ENCODE data around the gene OCLN. TPM values are rescaled to one million over a fixed set of nuclear protein-coding genes. Genes with fewer than 3 reads are reported as not detected.
A peak's percentile ranks its signal among the peaks of the same experiment; 100 is the strongest.
"Not testable (repeated sequence)": the region's sequence is repeated elsewhere in the genome, so short reads cannot be mapped to it uniquely, and the experiment has no call there.

The OCLN gene
- total RNA-seq, 6 donors from 2014 or later: 66.4 to 277 (median 109) TPM

GRCh38 chr5:69528035-69528434 is 35.4 kb downstream of the OCLN start:
- 62 to 68% methylated on average over 5 of the region's 5 CpGs for WGBS, 2 donors
- peak in 1 of 2 donors; percentile 56 for ATAC-seq (ENCODE audit: low FRiP score in 2 of 2)

GRCh38 chr5:69528609-69529008 is 36.0 kb downstream of the OCLN start:
- peak overlapping the region in 2 of 4 donors; percentile 0 to 15 for H3K27ac ChIP-seq
- no peak for DNase-seq
- no peak for TF ChIP-seq POLR2AphosphoS5 (IDR thresholded peaks at IDR 0.05)
- TF ChIP-seq CTCF (IDR thresholded peaks at IDR 0.05): no peak
- no peak for TF ChIP-seq POLR2A (IDR thresholded peaks at IDR 0.05)
- no peak for TF ChIP-seq EP300 (IDR thresholded peaks at IDR 0.05)

More at GRCh38 chr5:69528035-69528434, 35.4 kb downstream of the OCLN start:
- H3K4me3 ChIP-seq: no peak overlapping the region
- peak overlapping the region in 3 of 4 donors; percentile 15 to 65 (median 31) for H3K27ac ChIP-seq
- H3K4me1 ChIP-seq: peaks cover 13 to 46% (median 15%) of the 10 kb centered on the region in 4 donors
- TF ChIP-seq POLR2AphosphoS5 (IDR thresholded peaks at IDR 0.05) (no peak), CTCF (IDR thresholded peaks at IDR 0.05) (no peak), EP300 (IDR thresholded peaks at IDR 0.05) (peak in 1 of 4 donors; percentile 45), POLR2A (IDR thresholded peaks at IDR 0.05) (no peak)
- DNase-seq: no peak
- H3K36me3 ChIP-seq: peaks cover 0 to 8% (median 0%) of the 10 kb centered on the region in 4 donors
- H3K9me3 ChIP-seq: no peaks in the 10 kb centered on the region
- no peaks in the 10 kb centered on the region for H3K27me3 ChIP-seq

DNA sequence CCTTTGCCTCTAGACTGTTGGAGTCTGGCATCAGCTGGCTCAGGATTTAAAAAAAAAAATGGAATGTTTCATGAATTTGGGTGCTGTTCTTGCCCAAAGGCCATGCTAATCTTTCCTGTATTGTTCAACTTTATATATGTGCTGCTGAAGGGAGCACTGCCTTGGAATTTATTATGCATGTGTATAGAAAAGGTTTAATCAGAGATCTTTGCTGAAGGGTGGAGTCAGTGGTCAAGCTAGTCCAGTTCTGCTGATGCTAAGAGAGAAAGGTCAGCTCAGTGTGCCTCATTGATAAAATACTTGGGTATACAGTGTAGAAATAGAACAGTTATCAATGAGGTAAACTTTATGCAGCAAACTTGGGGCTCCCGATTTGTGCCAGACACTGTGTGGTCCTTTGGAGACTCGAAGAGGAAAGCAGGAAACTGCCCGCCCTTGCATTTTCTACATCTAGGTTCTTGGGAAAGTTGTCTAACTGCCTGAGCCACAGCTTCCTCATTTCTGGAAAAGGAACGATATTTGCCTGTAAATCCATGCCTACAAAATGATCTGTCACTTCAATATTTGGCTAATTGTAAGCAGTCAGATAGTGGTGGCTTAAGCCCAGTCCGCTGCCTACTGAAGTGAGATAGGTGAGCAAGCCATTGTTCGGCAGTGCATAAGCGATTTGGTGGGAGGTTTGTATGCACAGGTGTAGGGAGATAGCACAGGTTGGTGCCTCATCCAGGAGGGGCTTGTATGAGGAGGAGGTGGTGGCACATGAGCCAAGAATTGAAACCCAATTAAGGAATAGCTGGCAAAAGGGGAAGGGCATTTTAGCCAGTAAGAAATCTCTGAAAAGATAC is 38.2 kb downstream of the OCLN start:
- ATAC-seq (ENCODE audit: low FRiP score in 2 of 2) (no peak), DNase-seq (no peak)
- 43 to 55% methylated on average over 7 of the region's 7 CpGs for WGBS, 2 donors
- H3K9me3 ChIP-seq: no peaks in the 10 kb centered on the region
- H3K4me1 ChIP-seq: peaks cover 13 to 46% (median 15%) of the 10 kb centered on the region in 4 donors
- H3K27me3 ChIP-seq: no peaks in the 10 kb centered on the region
- H3K27ac ChIP-seq: peak overlapping the region in 3 of 4 donors; percentile 55 to 72 (median 69)
- peaks cover 0 to 5% (median 0%) of the 10 kb centered on the region in 4 donors for H3K36me3 ChIP-seq
- no peak for TF ChIP-seq POLR2AphosphoS5 (IDR thresholded peaks at IDR 0.05)
- TF ChIP-seq CTCF (IDR thresholded peaks at IDR 0.05): no peak
- no peak for TF ChIP-seq POLR2A (IDR thresholded peaks at IDR 0.05)
- TF ChIP-seq EP300 (IDR thresholded peaks at IDR 0.05): no peak
- no peak overlapping the region for H3K4me3 ChIP-seq

More at GRCh38 chr5:69528609-69529008, 36.0 kb downstream of the OCLN start:
- H3K27me3 ChIP-seq: no peaks in the 10 kb centered on the region
- H3K36me3 ChIP-seq: peaks cover 0 to 8% (median 0%) of the 10 kb centered on the region in 4 donors
- WGBS, 2 donors: 88 to 90% methylated on average over 4 of the region's 4 CpGs
- H3K9me3 ChIP-seq: no peaks in the 10 kb centered on the region
- peaks cover 13 to 46% (median 15%) of the 10 kb centered on the region in 4 donors for H3K4me1 ChIP-seq
- H3K4me3 ChIP-seq: no peak overlapping the region
- ATAC-seq (ENCODE audit: low FRiP score in 2 of 2): no peak

DNA sequence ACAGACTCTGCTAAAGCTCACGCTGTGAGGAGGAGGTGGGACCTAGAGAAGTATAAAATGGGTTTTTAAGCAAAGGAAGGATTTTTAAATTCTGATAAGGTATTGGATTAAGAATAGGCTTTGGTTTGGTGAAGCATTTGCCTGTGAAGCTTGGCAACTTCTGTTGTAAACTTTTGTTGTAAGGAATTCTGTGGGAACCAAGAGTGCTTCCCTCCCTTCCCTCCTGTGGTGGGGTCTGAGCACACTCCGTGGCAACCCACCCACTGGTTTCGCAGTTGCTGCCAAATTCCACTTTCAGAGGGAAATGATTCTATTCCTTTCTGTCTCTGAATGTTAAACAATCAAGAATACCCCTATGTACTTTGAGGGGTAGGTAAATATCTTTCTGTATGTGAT is 38.8 kb downstream of the OCLN start:
- no peak for DNase-seq
- Histone ChIP-seq H3K36me3 (peaks cover 0 to 4% (median 0%) of the 10 kb centered on the region in 4 donors), H3K27me3 (no peaks in the 10 kb centered on the region), H3K9me3 (no peaks in the 10 kb centered on the region), H3K4me1 (peaks cover 13 to 46% (median 15%) of the 10 kb centered on the region in 4 donors), H3K4me3 (no peak overlapping the region), H3K27ac (peak overlapping the region in 3 of 4 donors; percentile 55 to 72 (median 69))
- no peak for ATAC-seq (ENCODE audit: low FRiP score in 2 of 2)
- TF ChIP-seq CTCF (IDR thresholded peaks at IDR 0.05) (no peak), POLR2AphosphoS5 (IDR thresholded peaks at IDR 0.05) (no peak), EP300 (IDR thresholded peaks at IDR 0.05) (no peak), POLR2A (IDR thresholded peaks at IDR 0.05) (no peak)
- 29 to 37% methylated on average over 3 of the region's 3 CpGs for WGBS, 2 donors

- not testable (repeated sequence) for H3K9me3 ChIP-seq; H3K4me1 ChIP-seq; H3K27ac ChIP-seq; H3K4me3 ChIP-seq; H3K36me3 ChIP-seq; H3K27me3 ChIP-seq; ATAC-seq (ENCODE audit: low FRiP score in 2 of 2); DNase-seq
- WGBS, 2 donors: 79 to 91% methylated on average over 2 to 3 of the region's 3 CpGs
These were observed 45.3 kb downstream of the OCLN start for GRCh38 chr5:69537911-69538310.

GRCh38 chr5:69538735-69539134 is 46.1 kb downstream of the OCLN start:
- not testable (repeated sequence) for H3K9me3 ChIP-seq; H3K4me3 ChIP-seq; DNase-seq; H3K27ac ChIP-seq; H3K36me3 ChIP-seq; H3K4me1 ChIP-seq; ATAC-seq (ENCODE audit: low FRiP score in 2 of 2); H3K27me3 ChIP-seq
- WGBS, 2 donors: 100% methylated on average over 1 to 2 of the region's 2 CpGs

DNA sequence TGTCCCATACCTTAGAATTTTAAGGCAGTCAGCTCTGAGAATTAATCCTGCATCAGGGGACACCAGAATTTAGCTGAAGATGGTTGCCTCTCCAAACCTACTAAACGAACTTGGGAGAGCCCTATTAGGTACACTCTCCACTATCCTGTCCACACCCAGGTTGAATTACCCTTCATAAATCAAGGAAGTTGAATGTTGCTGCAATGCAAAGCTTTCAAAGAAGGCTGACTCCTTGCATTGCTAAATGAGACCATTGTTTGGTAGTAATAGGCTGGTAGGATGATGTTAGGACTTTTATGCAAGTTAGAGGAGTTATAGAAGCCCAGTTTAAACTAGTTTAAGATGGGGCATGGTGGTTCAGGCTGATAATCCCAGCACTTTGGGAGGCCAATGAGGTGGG is 48.8 kb downstream of the OCLN start:
- ATAC-seq (ENCODE audit: low FRiP score in 2 of 2); DNase-seq; H3K9me3 ChIP-seq; H3K27me3 ChIP-seq; H3K4me3 ChIP-seq; H3K4me1 ChIP-seq; H3K27ac ChIP-seq; H3K36me3 ChIP-seq: not testable (repeated sequence)
- no CpG with 5 or more reads among the region's 1 CpG for WGBS, 2 donors
